ENCODE measurements around the gene TMEM219. TPM values are rescaled to one million over a fixed set of nuclear protein-coding genes. Genes with fewer than 3 reads are reported as not detected.
A peak's percentile ranks its signal among the peaks of the same experiment; 100 is the strongest.

The TMEM219 gene
- total and polyA plus RNA-seq, 9 of the 15 experiments (the other 6 are each of a cell fraction or from before 2014, with no cell fraction given), result 35.3 to 62.8 (median 55.5) TPM

DNA sequence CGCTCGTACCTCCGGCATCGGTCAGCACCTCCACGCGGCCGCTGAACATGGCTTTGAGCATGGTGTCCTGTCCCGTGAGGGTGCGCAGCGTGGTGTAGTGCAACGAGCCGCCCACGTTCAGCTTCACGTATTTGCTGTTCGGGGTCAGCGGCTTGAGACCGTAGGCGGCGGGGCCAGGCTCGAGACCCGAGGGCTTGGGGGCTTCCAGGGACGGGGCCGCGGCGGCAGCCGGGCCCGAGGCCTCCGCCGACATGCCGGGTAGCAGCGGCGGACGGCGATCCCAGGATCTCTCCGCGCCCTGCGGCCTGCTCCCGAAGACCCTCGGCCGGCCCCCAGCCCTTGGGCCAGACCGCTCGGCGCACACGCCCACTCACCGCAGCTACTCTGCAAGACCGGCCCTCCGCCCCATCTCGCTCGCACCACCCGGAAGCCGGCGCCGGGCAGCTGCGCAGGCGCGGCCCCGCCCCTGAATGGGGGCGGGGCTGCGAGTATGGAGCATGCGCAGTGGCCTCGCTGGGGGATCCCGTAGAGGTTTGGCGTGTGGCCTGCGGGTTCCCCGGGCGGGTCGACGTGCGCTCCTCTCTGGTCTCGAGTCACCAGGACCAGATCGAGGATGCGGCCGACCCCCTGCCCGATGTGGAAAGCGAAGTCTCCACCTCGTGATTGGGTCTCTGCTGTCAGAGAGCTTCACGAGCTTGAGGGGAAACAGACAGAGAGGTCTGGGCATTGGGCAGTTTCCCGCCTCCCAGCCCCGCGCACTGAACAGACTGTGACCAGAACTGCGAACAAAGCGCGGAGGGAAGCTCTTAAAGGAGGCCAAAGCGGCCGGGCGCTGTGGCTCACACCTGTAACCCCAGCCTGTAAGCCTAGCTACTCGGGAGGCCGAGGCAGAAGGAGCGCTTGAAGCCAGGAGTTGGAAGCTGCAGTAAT, 35.8 kb upstream of the TMEM219 start, which contains the start of gene KCTD13 (continued):
- TF ChIP-seq, protein P1, sequence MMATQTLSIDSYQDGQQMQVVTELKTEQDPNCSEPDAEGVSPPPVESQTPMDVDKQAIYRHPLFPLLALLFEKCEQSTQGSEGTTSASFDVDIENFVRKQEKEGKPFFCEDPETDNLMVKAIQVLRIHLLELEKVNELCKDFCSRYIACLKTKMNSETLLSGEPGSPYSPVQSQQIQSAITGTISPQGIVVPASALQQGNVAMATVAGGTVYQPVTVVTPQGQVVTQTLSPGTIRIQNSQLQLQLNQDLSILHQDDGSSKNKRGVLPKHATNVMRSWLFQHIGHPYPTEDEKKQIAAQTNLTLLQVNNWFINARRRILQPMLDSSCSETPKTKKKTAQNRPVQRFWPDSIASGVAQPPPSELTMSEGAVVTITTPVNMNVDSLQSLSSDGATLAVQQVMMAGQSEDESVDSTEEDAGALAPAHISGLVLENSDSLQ (IDR thresholded peaks at IDR 0.05), result no peak
- TF ChIP-seq, protein P2, sequence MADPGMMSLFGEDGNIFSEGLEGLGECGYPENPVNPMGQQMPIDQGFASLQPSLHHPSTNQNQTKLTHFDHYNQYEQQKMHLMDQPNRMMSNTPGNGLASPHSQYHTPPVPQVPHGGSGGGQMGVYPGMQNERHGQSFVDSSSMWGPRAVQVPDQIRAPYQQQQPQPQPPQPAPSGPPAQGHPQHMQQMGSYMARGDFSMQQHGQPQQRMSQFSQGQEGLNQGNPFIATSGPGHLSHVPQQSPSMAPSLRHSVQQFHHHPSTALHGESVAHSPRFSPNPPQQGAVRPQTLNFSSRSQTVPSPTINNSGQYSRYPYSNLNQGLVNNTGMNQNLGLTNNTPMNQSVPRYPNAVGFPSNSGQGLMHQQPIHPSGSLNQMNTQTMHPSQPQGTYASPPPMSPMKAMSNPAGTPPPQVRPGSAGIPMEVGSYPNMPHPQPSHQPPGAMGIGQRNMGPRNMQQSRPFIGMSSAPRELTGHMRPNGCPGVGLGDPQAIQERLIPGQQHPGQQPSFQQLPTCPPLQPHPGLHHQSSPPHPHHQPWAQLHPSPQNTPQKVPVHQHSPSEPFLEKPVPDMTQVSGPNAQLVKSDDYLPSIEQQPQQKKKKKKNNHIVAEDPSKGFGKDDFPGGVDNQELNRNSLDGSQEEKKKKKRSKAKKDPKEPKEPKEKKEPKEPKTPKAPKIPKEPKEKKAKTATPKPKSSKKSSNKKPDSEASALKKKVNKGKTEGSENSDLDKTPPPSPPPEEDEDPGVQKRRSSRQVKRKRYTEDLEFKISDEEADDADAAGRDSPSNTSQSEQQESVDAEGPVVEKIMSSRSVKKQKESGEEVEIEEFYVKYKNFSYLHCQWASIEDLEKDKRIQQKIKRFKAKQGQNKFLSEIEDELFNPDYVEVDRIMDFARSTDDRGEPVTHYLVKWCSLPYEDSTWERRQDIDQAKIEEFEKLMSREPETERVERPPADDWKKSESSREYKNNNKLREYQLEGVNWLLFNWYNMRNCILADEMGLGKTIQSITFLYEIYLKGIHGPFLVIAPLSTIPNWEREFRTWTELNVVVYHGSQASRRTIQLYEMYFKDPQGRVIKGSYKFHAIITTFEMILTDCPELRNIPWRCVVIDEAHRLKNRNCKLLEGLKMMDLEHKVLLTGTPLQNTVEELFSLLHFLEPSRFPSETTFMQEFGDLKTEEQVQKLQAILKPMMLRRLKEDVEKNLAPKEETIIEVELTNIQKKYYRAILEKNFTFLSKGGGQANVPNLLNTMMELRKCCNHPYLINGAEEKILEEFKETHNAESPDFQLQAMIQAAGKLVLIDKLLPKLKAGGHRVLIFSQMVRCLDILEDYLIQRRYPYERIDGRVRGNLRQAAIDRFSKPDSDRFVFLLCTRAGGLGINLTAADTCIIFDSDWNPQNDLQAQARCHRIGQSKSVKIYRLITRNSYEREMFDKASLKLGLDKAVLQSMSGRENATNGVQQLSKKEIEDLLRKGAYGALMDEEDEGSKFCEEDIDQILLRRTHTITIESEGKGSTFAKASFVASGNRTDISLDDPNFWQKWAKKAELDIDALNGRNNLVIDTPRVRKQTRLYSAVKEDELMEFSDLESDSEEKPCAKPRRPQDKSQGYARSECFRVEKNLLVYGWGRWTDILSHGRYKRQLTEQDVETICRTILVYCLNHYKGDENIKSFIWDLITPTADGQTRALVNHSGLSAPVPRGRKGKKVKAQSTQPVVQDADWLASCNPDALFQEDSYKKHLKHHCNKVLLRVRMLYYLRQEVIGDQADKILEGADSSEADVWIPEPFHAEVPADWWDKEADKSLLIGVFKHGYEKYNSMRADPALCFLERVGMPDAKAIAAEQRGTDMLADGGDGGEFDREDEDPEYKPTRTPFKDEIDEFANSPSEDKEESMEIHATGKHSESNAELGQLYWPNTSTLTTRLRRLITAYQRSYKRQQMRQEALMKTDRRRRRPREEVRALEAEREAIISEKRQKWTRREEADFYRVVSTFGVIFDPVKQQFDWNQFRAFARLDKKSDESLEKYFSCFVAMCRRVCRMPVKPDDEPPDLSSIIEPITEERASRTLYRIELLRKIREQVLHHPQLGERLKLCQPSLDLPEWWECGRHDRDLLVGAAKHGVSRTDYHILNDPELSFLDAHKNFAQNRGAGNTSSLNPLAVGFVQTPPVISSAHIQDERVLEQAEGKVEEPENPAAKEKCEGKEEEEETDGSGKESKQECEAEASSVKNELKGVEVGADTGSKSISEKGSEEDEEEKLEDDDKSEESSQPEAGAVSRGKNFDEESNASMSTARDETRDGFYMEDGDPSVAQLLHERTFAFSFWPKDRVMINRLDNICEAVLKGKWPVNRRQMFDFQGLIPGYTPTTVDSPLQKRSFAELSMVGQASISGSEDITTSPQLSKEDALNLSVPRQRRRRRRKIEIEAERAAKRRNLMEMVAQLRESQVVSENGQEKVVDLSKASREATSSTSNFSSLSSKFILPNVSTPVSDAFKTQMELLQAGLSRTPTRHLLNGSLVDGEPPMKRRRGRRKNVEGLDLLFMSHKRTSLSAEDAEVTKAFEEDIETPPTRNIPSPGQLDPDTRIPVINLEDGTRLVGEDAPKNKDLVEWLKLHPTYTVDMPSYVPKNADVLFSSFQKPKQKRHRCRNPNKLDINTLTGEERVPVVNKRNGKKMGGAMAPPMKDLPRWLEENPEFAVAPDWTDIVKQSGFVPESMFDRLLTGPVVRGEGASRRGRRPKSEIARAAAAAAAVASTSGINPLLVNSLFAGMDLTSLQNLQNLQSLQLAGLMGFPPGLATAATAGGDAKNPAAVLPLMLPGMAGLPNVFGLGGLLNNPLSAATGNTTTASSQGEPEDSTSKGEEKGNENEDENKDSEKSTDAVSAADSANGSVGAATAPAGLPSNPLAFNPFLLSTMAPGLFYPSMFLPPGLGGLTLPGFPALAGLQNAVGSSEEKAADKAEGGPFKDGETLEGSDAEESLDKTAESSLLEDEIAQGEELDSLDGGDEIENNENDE (IDR thresholded peaks at IDR 0.05; ENCODE audit: low read depth, low read length), result no peak
- TF ChIP-seq RBM39 (optimal IDR thresholded peaks at IDR 0.05; ENCODE audit: low read depth, low read length) (no peak), KDM5B (IDR thresholded peaks at IDR 0.05; ENCODE audit: insufficient replicate concordance, low read depth, low read length) (peak; percentile 79), TAF15 (IDR thresholded peaks at IDR 0.05; ENCODE audit: low read depth, low read length) (no peak)
- TF ChIP-seq, protein P3, sequence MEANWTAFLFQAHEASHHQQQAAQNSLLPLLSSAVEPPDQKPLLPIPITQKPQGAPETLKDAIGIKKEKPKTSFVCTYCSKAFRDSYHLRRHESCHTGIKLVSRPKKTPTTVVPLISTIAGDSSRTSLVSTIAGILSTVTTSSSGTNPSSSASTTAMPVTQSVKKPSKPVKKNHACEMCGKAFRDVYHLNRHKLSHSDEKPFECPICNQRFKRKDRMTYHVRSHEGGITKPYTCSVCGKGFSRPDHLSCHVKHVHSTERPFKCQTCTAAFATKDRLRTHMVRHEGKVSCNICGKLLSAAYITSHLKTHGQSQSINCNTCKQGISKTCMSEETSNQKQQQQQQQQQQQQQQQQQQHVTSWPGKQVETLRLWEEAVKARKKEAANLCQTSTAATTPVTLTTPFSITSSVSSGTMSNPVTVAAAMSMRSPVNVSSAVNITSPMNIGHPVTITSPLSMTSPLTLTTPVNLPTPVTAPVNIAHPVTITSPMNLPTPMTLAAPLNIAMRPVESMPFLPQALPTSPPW (CRISPR knock-in tag; IDR thresholded peaks at IDR 0.05), result peak; percentile 50
- TF ChIP-seq, protein P4, sequence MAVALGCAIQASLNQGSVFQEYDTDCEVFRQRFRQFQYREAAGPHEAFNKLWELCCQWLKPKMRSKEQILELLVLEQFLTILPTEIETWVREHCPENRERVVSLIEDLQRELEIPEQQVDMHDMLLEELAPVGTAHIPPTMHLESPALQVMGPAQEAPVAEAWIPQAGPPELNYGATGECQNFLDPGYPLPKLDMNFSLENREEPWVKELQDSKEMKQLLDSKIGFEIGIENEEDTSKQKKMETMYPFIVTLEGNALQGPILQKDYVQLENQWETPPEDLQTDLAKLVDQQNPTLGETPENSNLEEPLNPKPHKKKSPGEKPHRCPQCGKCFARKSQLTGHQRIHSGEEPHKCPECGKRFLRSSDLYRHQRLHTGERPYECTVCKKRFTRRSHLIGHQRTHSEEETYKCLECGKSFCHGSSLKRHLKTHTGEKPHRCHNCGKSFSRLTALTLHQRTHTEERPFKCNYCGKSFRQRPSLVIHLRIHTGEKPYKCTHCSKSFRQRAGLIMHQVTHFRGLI (CRISPR knock-in tag; IDR thresholded peaks at IDR 0.05), result no peak
- TF ChIP-seq, protein P5, sequence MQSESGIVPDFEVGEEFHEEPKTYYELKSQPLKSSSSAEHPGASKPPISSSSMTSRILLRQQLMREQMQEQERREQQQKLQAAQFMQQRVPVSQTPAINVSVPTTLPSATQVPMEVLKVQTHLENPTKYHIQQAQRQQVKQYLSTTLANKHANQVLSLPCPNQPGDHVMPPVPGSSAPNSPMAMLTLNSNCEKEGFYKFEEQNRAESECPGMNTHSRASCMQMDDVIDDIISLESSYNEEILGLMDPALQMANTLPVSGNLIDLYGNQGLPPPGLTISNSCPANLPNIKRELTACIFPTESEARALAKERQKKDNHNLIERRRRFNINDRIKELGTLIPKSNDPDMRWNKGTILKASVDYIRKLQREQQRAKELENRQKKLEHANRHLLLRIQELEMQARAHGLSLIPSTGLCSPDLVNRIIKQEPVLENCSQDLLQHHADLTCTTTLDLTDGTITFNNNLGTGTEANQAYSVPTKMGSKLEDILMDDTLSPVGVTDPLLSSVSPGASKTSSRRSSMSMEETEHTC (IDR thresholded peaks at IDR 0.05), result no peak
